H9 (cell line): Measurements from ENCODE around the gene DPP6. TPM values are rescaled to one million over a fixed set of nuclear protein-coding genes. Genes with fewer than 3 reads are reported as not detected.
A peak's percentile ranks its signal among the peaks of the same experiment; 100 is the strongest.

Experiments
- DNase-seq: peaks from one replicate; pipeline ENCODE4 v3.0.0-alpha.2; 2017
- H2AFZ ChIP-seq: one replicate; pipeline ENCODE4 v1.6.1; 2013; ENCODE audit warnings: mild to moderate bottlenecking, low read length, control low read depth, moderate library complexity
- H2AK5ac ChIP-seq: 2 replicates; pipeline ENCODE4 v1.6.1; 2013; ENCODE audit warnings: low read length, control low read depth, mixed read lengths; ENCODE audit not compliant: insufficient read length
- H2BK120ac ChIP-seq: one replicate; pipeline ENCODE4 v1.6.1; 2013; ENCODE audit warnings: low read depth, mild to moderate bottlenecking, low read length, control low read depth, inconsistent platforms; ENCODE audit not compliant: poor library complexity, severe bottlenecking
- H2BK12ac ChIP-seq: 2 replicates; pipeline ENCODE4 v1.6.1; 2013; ENCODE audit warnings: low read length, control low read depth, mixed read lengths, low read depth; ENCODE audit not compliant: insufficient read length
- H2BK15ac ChIP-seq: 2 replicates; pipeline ENCODE4 v1.6.1; 2013; ENCODE audit warnings: low read depth, low read length, control low read depth
- H2BK20ac ChIP-seq: one replicate; pipeline ENCODE4 v1.6.1; 2013; ENCODE audit warnings: low read depth, mild to moderate bottlenecking, low read length, control low read depth, inconsistent platforms; ENCODE audit not compliant: poor library complexity, severe bottlenecking
- H2BK5ac ChIP-seq: 2 replicates; pipeline ENCODE4 v1.6.1; 2013; ENCODE audit warnings: low read length, control low read depth, mixed read lengths; ENCODE audit not compliant: insufficient read length
- H3K14ac ChIP-seq: 2 replicates; pipeline ENCODE4 v1.6.1; 2013; ENCODE audit warnings: low read length, control low read depth; ENCODE audit not compliant: insufficient read depth
- H3K18ac ChIP-seq: 2 replicates; pipeline ENCODE4 v1.6.1; 2013; ENCODE audit warnings: low read depth, mild to moderate bottlenecking, mixed read lengths, low read length, control low read depth; ENCODE audit not compliant: insufficient read length
- H3K23ac ChIP-seq: 2 replicates; pipeline ENCODE4 v1.6.1; 2013; ENCODE audit warnings: low read length, control low read depth, mixed read lengths, low read depth; ENCODE audit not compliant: insufficient read length
- H3K23me2 ChIP-seq: 2 replicates; pipeline ENCODE4 v1.6.1; 2013; ENCODE audit warnings: low read depth, mild to moderate bottlenecking, mixed read lengths, low read length, control low read depth; ENCODE audit not compliant: insufficient read length, poor library complexity, severe bottlenecking
- H3K27ac ChIP-seq: 2 replicates; pipeline ENCODE4 v1.5.1; 2013; ENCODE audit warnings: low read length, control low read depth, mixed read lengths, low read depth; ENCODE audit not compliant: insufficient read length
- H3K27me3 ChIP-seq: 2 replicates; pipeline ENCODE4 v1.6.1; 2013; ENCODE audit warnings: low read length, control low read depth, inconsistent platforms; ENCODE audit not compliant: insufficient read depth
- H3K4ac ChIP-seq: 2 replicates; pipeline ENCODE4 v1.6.1; 2013; ENCODE audit warnings: low read depth, mild to moderate bottlenecking, control low read depth, inconsistent platforms, low read length, moderate library complexity
- H3K4me1 ChIP-seq: 2 replicates; pipeline ENCODE4 v1.6.1; 2013; ENCODE audit warnings: low read length, control low read depth, inconsistent platforms; ENCODE audit not compliant: insufficient read depth
- H3K4me2 ChIP-seq: 2 replicates; pipeline ENCODE4 v1.6.1; 2013; ENCODE audit warnings: low read length, control low read depth, mixed read lengths; ENCODE audit not compliant: insufficient read length, insufficient read depth
- H3K56ac ChIP-seq: 2 replicates; pipeline ENCODE4 v1.6.1; 2013; ENCODE audit warnings: low read depth, mild to moderate bottlenecking, mixed read lengths, low read length, control low read depth; ENCODE audit not compliant: insufficient read length
- H3K79me1 ChIP-seq: 2 replicates; pipeline ENCODE4 v1.6.1; 2013; ENCODE audit warnings: low read depth, mild to moderate bottlenecking, moderate library complexity, low read length, control low read depth, inconsistent platforms; ENCODE audit not compliant: insufficient read depth, poor library complexity, severe bottlenecking
- H3K79me2 ChIP-seq: 2 replicates; pipeline ENCODE4 v1.6.1; 2013; ENCODE audit warnings: low read length, control low read depth, inconsistent platforms; ENCODE audit not compliant: insufficient read depth
- H3K9ac ChIP-seq: 2 replicates; pipeline ENCODE4 v1.6.1; 2013; ENCODE audit warnings: low read length, control low read depth, mixed read lengths; ENCODE audit not compliant: insufficient read length; ENCODE audit errors: extremely low read depth
- H3K9me3 ChIP-seq: one replicate; pipeline ENCODE4 v1.6.1; 2013; ENCODE audit warnings: low read depth, low read length, inconsistent platforms; ENCODE audit not compliant: control insufficient read depth
- H3T11ph ChIP-seq: one replicate; pipeline ENCODE4 v1.6.1; 2013; ENCODE audit warnings: mild to moderate bottlenecking, low read length, control low read depth, inconsistent platforms
- H4K20me1 ChIP-seq: one replicate; pipeline ENCODE4 v1.6.1; 2013; ENCODE audit not compliant: control insufficient read depth, insufficient read length, insufficient read depth
- H4K5ac ChIP-seq: 2 replicates; pipeline ENCODE4 v1.6.1; 2013; ENCODE audit warnings: low read depth, mild to moderate bottlenecking, mixed read lengths, low read length, control low read depth; ENCODE audit not compliant: insufficient read length
- H4K8ac ChIP-seq: replicated peaks from 2 replicates; pipeline ENCODE4 v1.6.1; 2013; ENCODE audit warnings: low read length, control low read depth, mixed read lengths, low read depth; ENCODE audit not compliant: insufficient read length
- H4K91ac ChIP-seq: 2 replicates; pipeline ENCODE4 v1.6.1; 2013; ENCODE audit warnings: low read depth, mild to moderate bottlenecking, moderate library complexity, mixed read lengths, low read length, control low read depth; ENCODE audit not compliant: insufficient read length
- H3K27ac Mint-ChIP-seq, 3 experiments: 2 replicates in 2 of 3; 3 replicates in 1 of 3; pipeline ENCODE4 v1.8.0; 2020 to 2021; ENCODE audit warnings: mixed read lengths in 3 of 3, mild to moderate bottlenecking in 1 of 3, moderate library complexity in 1 of 3
- H3K27me3 Mint-ChIP-seq: 2 replicates; pipeline ENCODE4 v1.8.0; 2021; ENCODE audit warnings: low read depth, mild to moderate bottlenecking, moderate library complexity, mixed read lengths
- H3K36me3 Mint-ChIP-seq, 3 experiments: 2 replicates in 2 of 3; 3 replicates in 1 of 3; pipeline ENCODE4 v1.8.0; 2020 to 2021; ENCODE audit warnings: low read depth in 3 of 3, mixed read lengths in 3 of 3; ENCODE audit not compliant: insufficient read depth in 1 of 3
- H3K4me1 Mint-ChIP-seq, 2 experiments: 2 replicates each; pipeline ENCODE4 v1.8.0; 2020; ENCODE audit warnings: mixed read lengths in 2 of 2
- H3K4me3 Mint-ChIP-seq, 2 experiments: 2 replicates in 1 of 2; 3 replicates in 1 of 2; pipeline ENCODE4 v1.8.0; 2020 to 2021; ENCODE audit warnings: mild to moderate bottlenecking in 2 of 2, mixed read lengths in 2 of 2, moderate library complexity in 1 of 2
- H3K9me3 Mint-ChIP-seq, 2 experiments: 2 replicates in 1 of 2; 3 replicates in 1 of 2; pipeline ENCODE4 v1.8.0; 2020; ENCODE audit warnings: mild to moderate bottlenecking in 2 of 2, mixed read lengths in 2 of 2, moderate library complexity in 1 of 2
- CTCF ChIP-seq: fragments of 200-600 bp; sonication (generic); conservative IDR thresholded peaks from 3 replicates; pipeline ENCODE4 v1.8.0; 2021; ENCODE audit warnings: antibody characterized with exemption, mild to moderate bottlenecking
- WGBS: extraction: QIAGEN DNeasy Blood & Tissue Kit; methylation state at CpG from one replicate; pipeline ENCODE4 v1.1.7; 2013; ENCODE audit warnings: missing lambda C conversion rate, low lambda C conversion rate, mixed read lengths; ENCODE audit not compliant: insufficient read length; ENCODE audit errors: extremely low coverage; 5-methylcytosine and 5-hydroxymethylcytosine counted together
- total RNA-seq: library from RNA; stranded (reverse); gene quantifications from 2 replicates; pipeline ENCODE4 v1.2.1, GENCODE V29; 2021

The DPP6 gene
- total RNA-seq, 1 experiment from 2014 or later = 4.5 TPM

- no peaks in the 10 kb centered on the region for H3K79me1 ChIP-seq
- H2BK12ac ChIP-seq = no peak overlapping the region
- H3K27ac ChIP-seq = no peak overlapping the region
- H4K20me1 ChIP-seq = no peaks in the 10 kb centered on the region
- no peak overlapping the region for H2AK5ac ChIP-seq
- H3K23ac ChIP-seq = no peak overlapping the region
- H3K27me3 Mint-ChIP-seq = peaks cover under 1% of the 10 kb centered on the region; the same call in 1 of the 2 replicates
- TF ChIP-seq CTCF = peak; percentile 84
- no peak overlapping the region for H4K8ac ChIP-seq
- no peak overlapping the region for H3K14ac ChIP-seq
- peak; percentile 65 for DNase-seq
- H3K4me1 ChIP-seq = peaks cover 3% of the 10 kb centered on the region; the same call in 1 of the 2 replicates
- H3K9me3 ChIP-seq = peaks cover 3% of the 10 kb centered on the region
- peaks cover 5 to 10% (median 6%) of the 10 kb centered on the region in 3 experiments; a peak in 5 of 7 replicates for H3K36me3 Mint-ChIP-seq
- H4K91ac ChIP-seq = no peak overlapping the region
- H2BK5ac ChIP-seq = no peak overlapping the region
- no peak overlapping the region for H2AFZ ChIP-seq
- H3K4ac ChIP-seq = no peak overlapping the region
- no peak overlapping the region; a peak in 1 of 5 replicates for H3K4me3 Mint-ChIP-seq
- H2BK15ac ChIP-seq = no peak overlapping the region
- H2BK120ac ChIP-seq = no peak overlapping the region
- no peak overlapping the region for H4K5ac ChIP-seq
- WGBS = no CpG with 5 or more reads among the region's 5 CpGs
- H3K18ac ChIP-seq = no peak overlapping the region
- no peak overlapping the region for H3K4me2 ChIP-seq
- H3K9me3 Mint-ChIP-seq = peaks cover 7 to 11% of the 10 kb centered on the region in 2 experiments; a peak in 4 of 5 replicates
- no peak overlapping the region for H3K27ac Mint-ChIP-seq
- no peak overlapping the region for H2BK20ac ChIP-seq
- H3K4me1 Mint-ChIP-seq = peaks cover 24 to 30% of the 10 kb centered on the region in 2 experiments
- no peak overlapping the region for H3K9ac ChIP-seq
- no peaks in the 10 kb centered on the region for H3K79me2 ChIP-seq
- H3K56ac ChIP-seq = no peak overlapping the region
- H3T11ph ChIP-seq = no peak overlapping the region
- H3K27me3 ChIP-seq = no peaks in the 10 kb centered on the region
- no peaks in the 10 kb centered on the region for H3K23me2 ChIP-seq
Measured at GRCh38 chr7:154927624-154928125, 875.5 kb downstream of the DPP6 start.
